Calu3 (cell line): ENCODE results near the gene ETHE1. TPM values are rescaled to one million over a fixed set of nuclear protein-coding genes. Genes with fewer than 3 reads are reported as not detected.

Experiments used
- BruUV-seq: library from RNA; stranded (reverse); fragments of 400-500 nt; replicated peaks from 2 replicates; lab custom pipeline; 2021; lab: Mats Ljungman, UMichigan
- CTCF ChIA-PET: fragments of 300-600 bp; sonication (Branson Sonifier 250); formaldehyde crosslinking; loops from one replicate; lab custom pipeline; 2022; ENCODE audit warnings: antibody characterized with exemption; lab: Charles Lee
- DNase-seq: peaks from one replicate; pipeline ENCODE4 v3.0.0; 2022
- H3K27ac Mint-ChIP-seq: one replicate; pipeline ENCODE4 v1.8.0; 2022; ENCODE audit warnings: mixed read lengths; ENCODE audit not compliant: unreplicated experiment
- H3K27me3 Mint-ChIP-seq: one replicate; pipeline ENCODE4 v1.8.0; 2022; ENCODE audit warnings: mixed read lengths; ENCODE audit not compliant: unreplicated experiment
- H3K36me3 Mint-ChIP-seq: one replicate; pipeline ENCODE4 v1.8.0; 2022; ENCODE audit warnings: mild to moderate bottlenecking, moderate library complexity, mixed read lengths; ENCODE audit not compliant: insufficient read depth, unreplicated experiment
- H3K4me1 Mint-ChIP-seq: one replicate; pipeline ENCODE4 v1.8.0; 2022; ENCODE audit warnings: mild to moderate bottlenecking, low read depth, mixed read lengths; ENCODE audit not compliant: unreplicated experiment
- H3K4me3 Mint-ChIP-seq: one replicate; pipeline ENCODE4 v1.8.0; 2022; ENCODE audit warnings: mild to moderate bottlenecking, low read depth, moderate library complexity, mixed read lengths; ENCODE audit not compliant: unreplicated experiment
- H3K9me3 Mint-ChIP-seq: one replicate; pipeline ENCODE4 v1.8.0; 2022; ENCODE audit warnings: low read depth, mixed read lengths; ENCODE audit not compliant: unreplicated experiment
- intact Hi-C: fragments of 100-400 bp; cut with micrococcal nuclease; formaldehyde crosslinking; loops from one replicate; pipeline ENCODE4 v1.10.0; 2022; ENCODE audit not compliant: unreplicated experiment
- total RNA-seq: library from RNA; stranded (reverse); gene quantifications from 2 replicates; pipeline ENCODE4 v1.2.3, GENCODE V29; 2022
- TF ChIP-seq, protein P1 (sequence below): fragments of 200-600 bp; IDR thresholded peaks from one replicate; pipeline ENCODE4 v1.8.0; 2022; ENCODE audit warnings: antibody characterized with exemption; ENCODE audit not compliant: unreplicated experiment

Gene ETHE1
- total RNA-seq, 1 experiment from 2014 or later: 44.8 TPM

DNA sequence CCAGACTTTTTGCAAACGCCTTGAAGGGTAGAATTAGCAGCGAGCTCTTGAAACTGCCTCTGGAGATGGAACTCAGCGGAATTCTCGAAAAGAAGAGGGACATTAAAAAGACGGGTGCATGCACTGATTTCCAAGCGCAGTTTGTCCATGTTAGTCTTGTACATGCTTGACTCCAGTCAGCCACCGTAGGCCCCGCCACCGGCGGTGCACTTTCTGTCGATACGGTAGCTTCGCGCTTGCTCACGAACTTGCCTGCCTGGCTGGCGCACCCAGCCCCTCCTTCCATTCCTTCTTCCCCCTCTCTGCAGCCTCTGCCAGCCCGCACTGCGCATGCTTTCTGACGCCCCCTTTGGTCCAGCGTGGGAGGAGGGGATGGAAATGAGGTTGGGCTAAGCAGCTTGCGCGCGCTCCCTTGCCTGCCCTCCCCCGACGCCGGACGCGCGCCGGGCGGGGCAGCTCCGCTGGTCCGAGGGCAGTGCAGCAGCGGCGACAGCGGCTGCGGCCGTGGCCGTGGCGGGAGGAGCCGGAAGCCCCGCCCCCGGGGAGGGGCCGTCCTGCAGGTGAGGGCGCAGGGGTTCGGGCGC is 6.1 kb upstream of the ETHE1 start, which contains the start of gene ZNF575:
TSS of gene ZNF575 (plus strand) at position 227 of the 584 bp plus-strand sequence. CDS start 1,235 bp downstream, outside the sequence.
- DNase-seq: peak; percentile 96
- H3K27me3 Mint-ChIP-seq: no peaks in the 10 kb centered on the region
- peak within 1 kb of the TSS; percentile 79 for H3K4me3 Mint-ChIP-seq
- peaks cover 31% of the 10 kb centered on the region for H3K36me3 Mint-ChIP-seq
- TF ChIP-seq, protein P1, sequence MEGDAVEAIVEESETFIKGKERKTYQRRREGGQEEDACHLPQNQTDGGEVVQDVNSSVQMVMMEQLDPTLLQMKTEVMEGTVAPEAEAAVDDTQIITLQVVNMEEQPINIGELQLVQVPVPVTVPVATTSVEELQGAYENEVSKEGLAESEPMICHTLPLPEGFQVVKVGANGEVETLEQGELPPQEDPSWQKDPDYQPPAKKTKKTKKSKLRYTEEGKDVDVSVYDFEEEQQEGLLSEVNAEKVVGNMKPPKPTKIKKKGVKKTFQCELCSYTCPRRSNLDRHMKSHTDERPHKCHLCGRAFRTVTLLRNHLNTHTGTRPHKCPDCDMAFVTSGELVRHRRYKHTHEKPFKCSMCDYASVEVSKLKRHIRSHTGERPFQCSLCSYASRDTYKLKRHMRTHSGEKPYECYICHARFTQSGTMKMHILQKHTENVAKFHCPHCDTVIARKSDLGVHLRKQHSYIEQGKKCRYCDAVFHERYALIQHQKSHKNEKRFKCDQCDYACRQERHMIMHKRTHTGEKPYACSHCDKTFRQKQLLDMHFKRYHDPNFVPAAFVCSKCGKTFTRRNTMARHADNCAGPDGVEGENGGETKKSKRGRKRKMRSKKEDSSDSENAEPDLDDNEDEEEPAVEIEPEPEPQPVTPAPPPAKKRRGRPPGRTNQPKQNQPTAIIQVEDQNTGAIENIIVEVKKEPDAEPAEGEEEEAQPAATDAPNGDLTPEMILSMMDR: no peak
- CTCF ChIA-PET: interaction anchor here (0.6 to 1.7 kb wide), 8 partner anchors 14 to 1147 kb away, joined by 3 to 13 read pairs (median 4); no protein-coding TSS in a partner anchor
- peak within 1 kb of the TSS; percentile 68 for H3K27ac Mint-ChIP-seq
- no TSS peak for BruUV-seq
- no peaks in the 10 kb centered on the region for H3K9me3 Mint-ChIP-seq
- intact Hi-C loops: no loop called here
- no peaks in the 10 kb centered on the region for H3K4me1 Mint-ChIP-seq

DNA sequence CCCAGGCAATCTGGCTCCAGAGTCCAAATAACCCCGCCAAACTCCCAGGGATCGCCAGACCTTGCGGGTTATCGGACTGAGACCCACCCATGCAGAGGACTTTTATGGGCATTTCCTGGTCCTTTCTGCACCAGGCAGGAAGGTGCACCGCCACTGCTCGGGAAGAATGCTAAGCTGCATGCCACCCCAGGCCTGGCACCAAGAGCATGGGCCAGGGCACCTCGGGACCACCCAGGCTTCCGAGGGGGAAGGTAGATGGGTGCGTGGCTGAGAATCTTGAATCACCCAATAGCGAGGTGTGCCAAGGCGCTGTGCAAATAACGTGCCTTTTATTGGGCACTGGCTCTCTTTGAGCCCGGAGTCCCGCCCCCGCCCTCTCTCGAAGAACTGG is 5.6 kb upstream of the ETHE1 start:
- BruUV-seq: no TSS peak
- H3K4me1 Mint-ChIP-seq: no peaks in the 10 kb centered on the region
- CTCF ChIA-PET: interaction anchor here (0.6 to 1.7 kb wide), 7 partner anchors 13 to 1147 kb away, joined by 3 to 13 read pairs (median 4); no protein-coding TSS in a partner anchor
- TF ChIP-seq, protein P1: no peak
- intact Hi-C loops: no loop called here
- no peaks in the 10 kb centered on the region for H3K9me3 Mint-ChIP-seq
- H3K4me3 Mint-ChIP-seq: peak overlapping the region; percentile 79
- peak; percentile 65 for DNase-seq
- peak overlapping the region; percentile 68 for H3K27ac Mint-ChIP-seq
- no peaks in the 10 kb centered on the region for H3K27me3 Mint-ChIP-seq
- H3K36me3 Mint-ChIP-seq: peaks cover 33% of the 10 kb centered on the region

DNA sequence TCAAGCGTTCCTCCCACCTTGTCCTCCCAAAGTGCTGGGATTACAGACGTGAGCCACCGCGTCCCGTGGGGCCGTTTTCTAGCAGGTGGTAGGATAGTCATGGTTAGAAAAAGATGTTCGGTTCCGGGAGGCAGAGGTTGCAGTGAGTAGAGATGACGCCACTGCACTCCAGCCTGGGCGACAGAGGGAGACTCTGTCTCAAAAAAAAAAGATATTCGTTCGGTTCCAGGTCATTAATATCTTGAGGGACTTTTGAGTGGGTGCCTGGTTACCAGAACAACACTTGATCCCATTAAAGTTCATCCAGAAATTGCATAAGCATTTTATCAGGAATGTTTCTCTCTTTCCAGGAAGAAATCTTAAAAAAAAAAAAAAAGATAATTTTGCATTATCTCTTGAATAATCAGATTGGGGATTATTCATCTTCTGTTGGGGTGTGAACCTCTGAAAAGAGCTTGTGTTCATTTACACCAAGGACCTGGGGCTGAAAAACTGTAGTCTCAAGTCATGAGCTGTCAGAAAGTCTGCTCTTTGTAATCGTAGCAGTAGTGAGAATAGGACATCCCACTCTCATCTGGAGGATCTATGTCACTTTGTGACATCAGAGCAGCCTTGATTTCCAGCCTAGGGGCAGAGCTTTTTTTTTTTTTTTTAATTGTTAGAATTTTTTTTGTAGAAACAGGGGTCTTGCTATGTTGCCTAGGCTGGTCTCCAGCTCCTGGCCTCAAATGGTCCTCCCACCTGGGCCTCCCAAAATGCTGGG is 1.0 kb upstream of the ETHE1 start:
- Mint-ChIP-seq H3K4me1 (peaks cover 14% of the 10 kb centered on the region), H3K36me3 (peaks cover 40% of the 10 kb centered on the region), H3K9me3 (no peaks in the 10 kb centered on the region), H3K27ac (peak overlapping the region; percentile 79), H3K4me3 (peak overlapping the region; percentile 96), H3K27me3 (no peaks in the 10 kb centered on the region)
- no TSS peak for BruUV-seq
- no peak for DNase-seq
- TF ChIP-seq, protein P1: no peak
- intact Hi-C loops: no loop called here
- CTCF ChIA-PET: interaction anchor here (0.6 to 0.7 kb wide), 4 partner anchors 29 to 237 kb away, joined by 3 to 4 read pairs (median 3); no protein-coding TSS in a partner anchor

DNA sequence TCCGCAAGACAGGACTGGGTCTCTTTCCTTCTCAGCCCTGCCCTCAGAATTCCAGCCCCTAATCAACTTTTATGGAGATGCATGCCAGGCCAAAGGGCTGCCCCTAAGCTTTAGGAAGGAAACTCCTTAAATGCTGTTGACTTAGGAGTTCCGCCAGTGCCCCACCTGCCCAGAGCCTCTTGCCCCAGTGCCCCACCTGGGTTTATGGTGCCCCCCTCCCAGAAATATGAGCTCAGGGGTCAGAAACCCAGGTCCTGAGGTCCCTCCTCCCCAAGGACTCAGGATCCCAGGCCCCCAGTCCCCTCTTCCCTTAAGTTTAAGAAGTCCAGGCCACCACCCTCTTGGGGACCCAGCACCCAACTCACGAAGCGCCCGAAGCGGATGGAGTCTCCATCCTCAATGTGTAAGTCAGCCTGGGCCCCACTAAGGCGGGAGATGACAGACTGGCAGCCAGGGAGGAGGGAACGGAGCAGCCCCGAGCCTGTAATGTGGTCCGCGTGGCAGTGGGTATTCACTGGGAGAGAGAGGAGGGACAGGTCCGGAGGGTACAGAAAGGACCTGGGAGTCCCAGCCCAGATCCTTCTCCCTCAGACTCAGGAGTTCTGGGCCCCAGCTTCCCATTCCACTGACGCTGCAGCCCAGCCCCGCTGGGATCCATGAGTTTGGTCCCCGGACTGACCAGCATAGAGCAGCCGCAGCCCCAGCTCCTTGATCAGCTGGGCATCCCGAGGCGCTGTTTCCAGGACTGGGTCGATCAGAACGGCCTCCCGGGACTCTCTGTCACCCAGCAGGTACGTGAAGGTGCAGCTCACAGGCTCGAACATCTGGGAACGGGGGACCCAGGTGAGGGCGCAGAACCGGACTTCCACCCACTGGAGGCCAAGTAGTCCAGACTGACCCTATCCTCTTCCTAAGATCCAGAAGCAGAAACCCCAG is 897 bp downstream of the ETHE1 start:
- peak; percentile 48 for DNase-seq
- H3K4me1 Mint-ChIP-seq: peaks cover 19% of the 10 kb centered on the region
- TF ChIP-seq, protein P1: no peak
- peaks cover 31% of the 10 kb centered on the region for H3K36me3 Mint-ChIP-seq
- peak overlapping the region; percentile 79 for H3K27ac Mint-ChIP-seq
- BruUV-seq: no TSS peak
- intact Hi-C loops: no loop called here
- H3K27me3 Mint-ChIP-seq: no peaks in the 10 kb centered on the region
- CTCF ChIA-PET: interaction anchor here (1.3 kb wide), 1 partner anchor 79 kb away, joined by 5 read pairs; no protein-coding TSS in a partner anchor
- peak overlapping the region; percentile 96 for H3K4me3 Mint-ChIP-seq
- H3K9me3 Mint-ChIP-seq: no peaks in the 10 kb centered on the region
